IMR-90 (cell line): ENCODE results near the gene ACAD11. TPM values are rescaled to one million over a fixed set of nuclear protein-coding genes. Genes with fewer than 3 reads are reported as not detected.

Source experiments
- ATAC-seq: fragments of 200-7000 bp; cut with Tn5 transposase; 2 replicates; pipeline ENCODE4 v1.9.1; 2020; ENCODE audit warnings: low read depth, mild to moderate bottlenecking, moderate library complexity
- BruUV-seq: library from RNA; stranded (reverse); fragments of 400-500 nt; replicated peaks from 2 replicates; lab custom pipeline; 2021; lab: Mats Ljungman, UMichigan
- CTCF ChIA-PET: fragments of 300-600 bp; formaldehyde crosslinking; extraction: SDS; loops from one replicate; lab custom pipeline; 2021; ENCODE audit warnings: antibody characterized with exemption; lab: Yijun Ruan, JAX
- POLR2A ChIA-PET: fragments of 300-600 bp; sonication (Branson Sonifier 250); formaldehyde crosslinking; loops from one replicate; lab custom pipeline; 2022; ENCODE audit warnings: antibody characterized with exemption; ENCODE audit not compliant: unreplicated experiment; lab: Charles Lee
- DNase-seq: peaks from one replicate; pipeline ENCODE4 v3.0.0; 2013
- H2AFZ ChIP-seq: replicated peaks from 2 replicates; pipeline ENCODE3; 2013; ENCODE audit warnings: low read length, mild to moderate bottlenecking; ENCODE audit not compliant: poor library complexity
- H2AK5ac ChIP-seq: 2 replicates; pipeline ENCODE4 v1.6.1; 2013; ENCODE audit warnings: low read depth, low read length, inconsistent platforms
- H2AK9ac ChIP-seq: replicated peaks from 2 replicates; pipeline ENCODE3; 2013; ENCODE audit warnings: mild to moderate bottlenecking, low read depth, low read length, moderate library complexity; ENCODE audit not compliant: poor library complexity
- H2BK120ac ChIP-seq: 2 replicates; pipeline ENCODE4 v1.6.1; 2013; ENCODE audit warnings: low read depth, low read length, inconsistent platforms
- H2BK15ac ChIP-seq: 3 replicates; pipeline ENCODE4 v1.6.1; 2013; ENCODE audit warnings: low read depth, low read length, inconsistent platforms
- H2BK20ac ChIP-seq: 2 replicates; pipeline ENCODE4 v1.6.1; 2013; ENCODE audit warnings: low read depth, mild to moderate bottlenecking, inconsistent platforms, low read length, moderate library complexity
- H2BK5ac ChIP-seq: 2 replicates; pipeline ENCODE4 v1.6.1; 2013; ENCODE audit warnings: mild to moderate bottlenecking, low read depth, low read length, inconsistent platforms; ENCODE audit not compliant: poor library complexity, severe bottlenecking
- H3K14ac ChIP-seq: replicated peaks from 2 replicates; pipeline ENCODE4 v1.6.1; 2013; ENCODE audit warnings: low read depth, low read length, inconsistent platforms
- H3K18ac ChIP-seq: 2 replicates; pipeline ENCODE4 v1.6.1; 2013; ENCODE audit warnings: low read depth, low read length, control low read depth
- H3K23ac ChIP-seq: 2 replicates; pipeline ENCODE4 v1.6.1; 2013; ENCODE audit warnings: low read depth, low read length, inconsistent platforms
- H3K27ac ChIP-seq: 2 replicates; pipeline ENCODE4 v1.5.1; 2013; ENCODE audit warnings: mild to moderate bottlenecking, control low read depth, low read length; ENCODE audit not compliant: insufficient read depth
- H3K27me3 ChIP-seq: 2 replicates; pipeline ENCODE4 v1.6.1; 2013; ENCODE audit warnings: low read length; ENCODE audit not compliant: control insufficient read depth, insufficient read depth
- H3K36me3 ChIP-seq: 2 replicates; pipeline ENCODE4 v1.6.1; 2013; ENCODE audit warnings: low read length, mixed read lengths; ENCODE audit not compliant: control insufficient read depth, insufficient read depth
- H3K4ac ChIP-seq: 2 replicates; pipeline ENCODE4 v1.6.1; 2013; ENCODE audit warnings: low read depth, low read length, inconsistent platforms
- H3K4me1 ChIP-seq: 2 replicates; pipeline ENCODE4 v1.6.1; 2013; ENCODE audit warnings: low read length, mixed read lengths; ENCODE audit not compliant: control insufficient read depth, insufficient read depth
- H3K4me2 ChIP-seq: 2 replicates; pipeline ENCODE4 v1.6.1; 2013; ENCODE audit warnings: low read depth, mild to moderate bottlenecking, control low read depth, low read length, moderate library complexity
- H3K4me3 ChIP-seq: 2 replicates; pipeline ENCODE4 v1.5.1; 2013; ENCODE audit warnings: low read depth, mild to moderate bottlenecking, control low read depth, low read length, moderate library complexity; ENCODE audit not compliant: insufficient read depth
- H3K56ac ChIP-seq: 2 replicates; pipeline ENCODE4 v1.6.1; 2013; ENCODE audit warnings: low read length, inconsistent platforms; ENCODE audit not compliant: insufficient read depth; ENCODE audit errors: extremely low read depth
- H3K79me1 ChIP-seq, 2 experiments: 2 replicates each; pipeline ENCODE4 v1.6.1; 2013; ENCODE audit warnings: low read length in 2 of 2, inconsistent platforms in 1 of 2, low read depth in 1 of 2
- H3K9ac ChIP-seq: 2 replicates; pipeline ENCODE4 v1.6.1; 2013; ENCODE audit warnings: low read depth, low read length, control low read depth
- H3K9me1 ChIP-seq: 2 replicates; pipeline ENCODE4 v1.6.1; 2013; ENCODE audit warnings: low read length, inconsistent platforms; ENCODE audit not compliant: insufficient read depth
- H3K9me3 ChIP-seq: 2 replicates; pipeline ENCODE4 v1.6.1; 2013; ENCODE audit warnings: low read length; ENCODE audit not compliant: control insufficient read depth, insufficient read depth
- H4K20me1 ChIP-seq: 2 replicates; pipeline ENCODE4 v1.6.1; 2013; ENCODE audit warnings: low read length, inconsistent platforms; ENCODE audit not compliant: insufficient read depth
- H4K5ac ChIP-seq: 2 replicates; pipeline ENCODE4 v1.6.1; 2013; ENCODE audit warnings: mild to moderate bottlenecking, low read depth, low read length, control low read depth
- H4K8ac ChIP-seq, 2 experiments: 2 replicates each; pipeline ENCODE4 v1.6.1; 2013; ENCODE audit warnings: low read depth in 2 of 2, low read length in 2 of 2, control low read depth in 1 of 2, inconsistent platforms in 1 of 2
- H4K91ac ChIP-seq: 2 replicates; pipeline ENCODE4 v1.6.1; 2013; ENCODE audit warnings: low read depth, low read length, inconsistent platforms; ENCODE audit not compliant: insufficient read depth
- CEBPB ChIP-seq: IDR thresholded peaks from 2 replicates; pipeline ENCODE4 v1.6.1; 2012; ENCODE audit warnings: low read depth, low read length, improper control_type of control experiment
- NFE2L2 ChIP-seq: fragments of 150-350 bp; IDR thresholded peaks from 2 replicates; pipeline ENCODE4 v1.6.1; 2016; ENCODE audit warnings: low read depth, mild to moderate bottlenecking, low read length
- WGBS, 2 experiments: methylation state at CpG; one replicate each; pipeline versions ENCODE4 v1.1.5 to v1.1.7; 2013; ENCODE audit warnings: missing lambda C conversion rate in 2 of 2; ENCODE audit not compliant: insufficient read length in 1 of 2; ENCODE audit errors: extremely low coverage in 2 of 2; 5-methylcytosine and 5-hydroxymethylcytosine counted together
- dilution Hi-C: fragments of 300-500 bp; cut with HindIII; formaldehyde crosslinking; loops from one replicate; pipeline ENCODE4 v1.14.3; 2018; ENCODE audit warnings: low sequenced_read_pairs; ENCODE audit not compliant: unreplicated experiment
- in situ Hi-C: fragments of 300-500 bp; cut with MboI; formaldehyde crosslinking; loops from 3 replicates; pipeline ENCODE4 v1.14.3; 2019; ENCODE audit warnings: low sequenced_read_pairs, inconsistent platforms, mixed read lengths
- intact Hi-C: fragments of 100-400 bp; cut with micrococcal nuclease; formaldehyde crosslinking; loops from 2 replicates; pipeline ENCODE4 v1.10.0; 2022
- polyA plus RNA-seq, 3 experiments: library from polyadenylated mRNA; depleted of rRNA; stranded (reverse); fragments of >200 nt; gene quantifications; 2 replicates each; pipeline ENCODE4 v1.2.3, GENCODE V29; 2012; ENCODE audit warnings: low replicate concordance in 1 of 3
- total RNA-seq: library from RNA; depleted of rRNA; stranded (reverse); fragments of >200 nt; gene quantifications from 2 replicates; pipeline ENCODE4 v1.2.3, GENCODE V29; 2012

Gene ACAD11
- total and polyA plus RNA-seq, 2 of the 4 experiments (the other 2 are of a cell fraction) = 16.0 to 18.8 TPM

DNA sequence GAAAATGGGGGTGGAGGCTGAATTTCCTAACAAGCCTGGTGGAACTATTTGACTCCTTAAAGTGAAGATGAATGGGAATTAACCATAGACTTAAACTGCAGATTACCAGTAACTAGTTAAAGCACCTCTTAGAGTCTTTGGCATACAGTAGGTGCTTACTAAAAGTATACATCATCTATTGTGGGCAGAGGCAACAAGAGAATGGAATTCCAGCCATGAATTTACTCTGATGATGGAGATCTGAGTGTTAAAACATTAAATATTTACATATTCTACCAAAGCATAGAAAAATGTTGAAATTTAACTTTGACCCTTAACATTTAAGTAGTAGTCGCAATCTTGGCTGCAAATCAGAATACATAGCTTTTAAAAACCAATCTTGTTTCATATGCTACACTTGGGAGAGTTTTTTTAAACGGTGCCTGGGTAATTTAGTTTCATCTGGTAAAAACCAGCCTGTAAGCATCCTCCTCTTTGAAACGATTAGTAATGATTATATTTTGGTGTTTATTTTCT is 5.7 kb upstream of the ACAD11 start:
- BruUV-seq = no TSS peak
- POLR2A ChIA-PET = no interaction called here

More for the DNA sequence above, 5.7 kb upstream of the ACAD11 start:
- H3K56ac ChIP-seq = no peak overlapping the region
- no peaks in the 10 kb centered on the region for H3K27me3 ChIP-seq
- ATAC-seq = peak; percentile 16; the same call in 1 of the 2 replicates
- no peak overlapping the region for H2BK20ac ChIP-seq
- H2BK5ac ChIP-seq = no peak overlapping the region
- peaks cover 4% of the 10 kb centered on the region for H3K4me1 ChIP-seq
- H3K14ac ChIP-seq = no peak overlapping the region
- in situ Hi-C loops (no loop called here), dilution Hi-C loops (no loop called here), intact Hi-C loops (no loop called here)
- H3K79me1 ChIP-seq = peaks cover 19 to 47% of the 10 kb centered on the region in 2 experiments
- H3K9me3 ChIP-seq = no peaks in the 10 kb centered on the region
- no peaks in the 10 kb centered on the region; the same call in 1 of the 2 replicates for H4K20me1 ChIP-seq
- H3K4me3 ChIP-seq = no peak overlapping the region
- H3K9me1 ChIP-seq = 0 out of 2 replicates have a peak, but pooled peaks cover 5% of the 10 kb centered on the region
- no peak overlapping the region for H2AK5ac ChIP-seq
- H2BK15ac ChIP-seq = no peak overlapping the region
- H3K23ac ChIP-seq = peak overlapping the region; percentile 29; the same call in 1 of the 2 replicates
- H3K27ac ChIP-seq = no peak overlapping the region
- H4K8ac ChIP-seq = no peak overlapping the region
- peak overlapping the region; percentile 23 for H3K4me2 ChIP-seq
- H2BK120ac ChIP-seq = no peak overlapping the region
- no peak overlapping the region for H2AFZ ChIP-seq
- DNase-seq = no peak
- no peak overlapping the region for H3K4ac ChIP-seq
- H4K91ac ChIP-seq = no peak overlapping the region
- peak overlapping the region; percentile 22; the same call in 1 of the 2 replicates for H3K18ac ChIP-seq
- CTCF ChIA-PET = no interaction called here
- no CpG with 5 or more reads among the region's 3 CpGs for WGBS, 2 experiments
- H4K5ac ChIP-seq = no peak overlapping the region
- peaks cover 1% of the 10 kb centered on the region; the same call in 1 of the 2 replicates for H3K36me3 ChIP-seq
- no peak overlapping the region for H2AK9ac ChIP-seq
- H3K9ac ChIP-seq = no peak overlapping the region
- TF ChIP-seq CEBPB (no peak), NFE2L2 (no peak)
